Smooth muscle cell (in vitro differentiated cells): ENCODE results near the gene TGFBR1. TPM values are rescaled to one million over a fixed set of nuclear protein-coding genes. Genes with fewer than 3 reads are reported as not detected.
"Not testable (repeated sequence)": the region's sequence is repeated elsewhere in the genome, so short reads cannot be mapped to it uniquely, and the experiment has no call there.

Experiments used
- DNase-seq: peaks from one replicate; lab custom pipeline; 2025; ENCODE audit not compliant: unreplicated experiment; lab: John Stamatoyannopoulos, UW
- H2AFZ ChIP-seq: fragments of 200-600 bp; sonication (generic); 2 replicates; pipeline ENCODE4 v1.6.0; 2016; ENCODE audit warnings: antibody characterized with exemption, low read depth, mild to moderate bottlenecking
- H3F3A ChIP-seq: fragments of 200-600 bp; sonication (generic); 2 replicates; pipeline ENCODE4 v1.6.0; 2017; ENCODE audit warnings: antibody characterized with exemption, low read depth
- H3K27ac ChIP-seq: fragments of 200-600 bp; sonication (generic); 2 replicates; pipeline ENCODE4 v1.5.1; 2016; ENCODE audit warnings: low read depth, mild to moderate bottlenecking
- H3K27me3 ChIP-seq: fragments of 200-600 bp; sonication (generic); 2 replicates; pipeline ENCODE4 v1.6.1; 2016; ENCODE audit warnings: low read depth, mild to moderate bottlenecking
- H3K36me3 ChIP-seq: fragments of 200-600 bp; sonication (generic); 2 replicates; pipeline ENCODE4 v1.5.1; 2016; ENCODE audit warnings: low read depth
- H3K4me1 ChIP-seq: fragments of 200-600 bp; sonication (generic); 2 replicates; pipeline ENCODE4 v1.5.1; 2016; ENCODE audit warnings: low read depth
- H3K4me2 ChIP-seq: fragments of 200-600 bp; sonication (generic); 2 replicates; pipeline ENCODE4 v1.6.0; 2016; ENCODE audit warnings: mild to moderate bottlenecking
- H3K4me3 ChIP-seq: fragments of 200-600 bp; sonication (generic); 2 replicates; pipeline ENCODE4 v1.5.1; 2016; ENCODE audit warnings: mild to moderate bottlenecking
- H3K79me2 ChIP-seq: fragments of 200-600 bp; sonication (generic); 2 replicates; pipeline ENCODE4 v1.6.0; 2016; ENCODE audit warnings: low read depth, mild to moderate bottlenecking
- H3K9ac ChIP-seq: fragments of 200-600 bp; sonication (generic); 2 replicates; pipeline ENCODE4 v1.6.0; 2016; ENCODE audit warnings: low read depth
- H3K9me3 ChIP-seq: fragments of 200-600 bp; sonication (generic); replicated peaks from 2 replicates; pipeline ENCODE4 v1.5.1; 2016; ENCODE audit warnings: low read depth
- H4K20me1 ChIP-seq: fragments of 200-600 bp; sonication (generic); 2 replicates; pipeline ENCODE4 v1.6.0; 2016; ENCODE audit warnings: low read depth
- CTCF ChIP-seq: fragments of 200-600 bp; sonication (generic); IDR thresholded peaks from 2 replicates; pipeline ENCODE4 v1.5.1; 2017; ENCODE audit warnings: borderline replicate concordance, mild to moderate bottlenecking, antibody characterized with exemption; ENCODE audit not compliant: insufficient read depth, poor library complexity, severe bottlenecking
- WGBS: methylation state at CpG from one replicate; pipeline ENCODE4 v1.1.7; 2016; ENCODE audit warnings: low lambda C conversion rate; 5-methylcytosine and 5-hydroxymethylcytosine counted together
- polyA plus RNA-seq: library from polyadenylated mRNA; unstranded; fragments of >200 nt; fragmentation: Nextera tagmentation; extraction: Ambion mirVana; gene quantifications from 2 replicates; pipeline ENCODE4 v1.2.1, GENCODE V29; 2016
- total RNA-seq: library from RNA; depleted of rRNA; stranded (reverse); fragments of >200 nt; gene quantifications from 2 replicates; pipeline ENCODE4 v1.2.3, GENCODE V29; 2014

TGFBR1 gene
- total and polyA plus RNA-seq, 2 experiments from 2014 or later = 87.8 to 240 TPM

- H4K20me1 ChIP-seq = no peaks in the 10 kb centered on the region
- H3K79me2 ChIP-seq = no peaks in the 10 kb centered on the region
- peaks cover 7% of the 10 kb centered on the region for H3F3A ChIP-seq
- H3K36me3 ChIP-seq = no peaks in the 10 kb centered on the region
- no peak for DNase-seq
- peaks cover 10% of the 10 kb centered on the region for H3K4me1 ChIP-seq
- H3K4me3 ChIP-seq = no peak overlapping the region
- H3K4me2 ChIP-seq = no peak overlapping the region
- 74% methylated on average over 6 of the region's 6 CpGs for WGBS
- H3K27ac ChIP-seq = no peak overlapping the region
- H2AFZ ChIP-seq = no peak overlapping the region
- H3K9ac ChIP-seq = no peak overlapping the region
- no peaks in the 10 kb centered on the region for H3K9me3 ChIP-seq
- H3K27me3 ChIP-seq = no peaks in the 10 kb centered on the region
- TF ChIP-seq CTCF = no peak
Measured at GRCh38 chr9:99092643-99093491, 12.0 kb upstream of the TGFBR1 start.

- Histone ChIP-seq H3K9me3 (no peaks in the 10 kb centered on the region), H3K4me2 (no peak overlapping the region), H3K27ac (no peak overlapping the region), H3K79me2 (no peaks in the 10 kb centered on the region), H3F3A (peaks cover 7% of the 10 kb centered on the region), H4K20me1 (no peaks in the 10 kb centered on the region), H2AFZ (no peak overlapping the region), H3K36me3 (no peaks in the 10 kb centered on the region), H3K4me3 (no peak overlapping the region), H3K9ac (no peak overlapping the region), H3K4me1 (peaks cover 10% of the 10 kb centered on the region), H3K27me3 (no peaks in the 10 kb centered on the region)
- no peak for DNase-seq
- no peak for TF ChIP-seq CTCF
- WGBS = 95% methylated on average over 3 of the region's 3 CpGs
Measured at GRCh38 chr9:99093492-99093791, 11.5 kb upstream of the TGFBR1 start.

GRCh38 chr9:99095565-99095964 is 9.3 kb upstream of the TGFBR1 start:
- Histone ChIP-seq H3K36me3 (no peaks in the 10 kb centered on the region), H3K4me1 (peaks cover 10% of the 10 kb centered on the region), H3K9me3 (no peaks in the 10 kb centered on the region), H4K20me1 (no peaks in the 10 kb centered on the region), H3K9ac (no peak overlapping the region), H3K27ac (no peak overlapping the region), H2AFZ (no peak overlapping the region), H3K27me3 (no peaks in the 10 kb centered on the region), H3F3A (peaks cover 7% of the 10 kb centered on the region), H3K79me2 (no peaks in the 10 kb centered on the region), H3K4me2 (no peak overlapping the region), H3K4me3 (no peak overlapping the region)
- DNase-seq = no peak
- 62% methylated on average over 3 of the region's 3 CpGs for WGBS
- TF ChIP-seq CTCF = no peak

GRCh38 chr9:99096409-99096808 is 8.5 kb upstream of the TGFBR1 start:
- Histone ChIP-seq H3K27ac (no peak overlapping the region), H3K4me2 (no peak overlapping the region), H3K4me3 (no peak overlapping the region), H3F3A (peaks cover 7% of the 10 kb centered on the region), H3K36me3 (no peaks in the 10 kb centered on the region), H4K20me1 (no peaks in the 10 kb centered on the region), H3K9ac (no peak overlapping the region), H3K79me2 (no peaks in the 10 kb centered on the region), H3K27me3 (no peaks in the 10 kb centered on the region), H3K4me1 (peaks cover 10% of the 10 kb centered on the region), H3K9me3 (no peaks in the 10 kb centered on the region), H2AFZ (no peak overlapping the region)
- no peak for DNase-seq
- TF ChIP-seq CTCF = no peak
- 89% methylated on average over 3 of the region's 3 CpGs for WGBS

GRCh38 chr9:99099806-99100585 is 4.9 kb upstream of the TGFBR1 start:
- H3K36me3 ChIP-seq, H2AFZ ChIP-seq, H3K4me2 ChIP-seq, H4K20me1 ChIP-seq, H3K4me3 ChIP-seq, H3K27me3 ChIP-seq, H3K79me2 ChIP-seq, DNase-seq, H3K9ac ChIP-seq, H3K27ac ChIP-seq, H3K9me3 ChIP-seq: not testable (repeated sequence)
- peaks cover 24% of the 10 kb centered on the region for H3K4me1 ChIP-seq
- H3F3A ChIP-seq = peaks cover 12% of the 10 kb centered on the region
- 90% methylated on average over 5 of the region's 5 CpGs for WGBS
